Frontal cortex (tissue), 4 donors: ENCODE measurements around the gene SPATA25. TPM values are rescaled to one million over a fixed set of nuclear protein-coding genes. Genes with fewer than 3 reads are reported as not detected.

Experiments used
- DNase-seq, 2 donors: peaks; one replicate each; pipeline ENCODE4 v3.0.0; 2012; ENCODE audit warnings: low spot score in 2 of 2
- FAIRE-seq: peaks from 2 replicates; lab custom pipeline; 2012; peaks lifted over from hg19 to GRCh38; lab: Jason Lieb, UNC
- total RNA-seq: library from RNA; depleted of rRNA; stranded (reverse); fragments of >200 nt; gene quantifications from one replicate; pipeline ENCODE4 v1.2.3, GENCODE V29; 2014
- donor health status: control.
- donor health status: control.
- donor health status: control.

SPATA25 gene
- total RNA-seq, 1 donor from 2014 or later = 2.0 TPM

- DNase-seq (no peak), FAIRE-seq (no peak)
Observed at GRCh38 chr20:45845452-45845851, 42.0 kb downstream of the SPATA25 start.

GRCh38 chr20:45843506-45843905, 43.9 kb downstream of the SPATA25 start:
- FAIRE-seq (no peak), DNase-seq (no peak)

DNA sequence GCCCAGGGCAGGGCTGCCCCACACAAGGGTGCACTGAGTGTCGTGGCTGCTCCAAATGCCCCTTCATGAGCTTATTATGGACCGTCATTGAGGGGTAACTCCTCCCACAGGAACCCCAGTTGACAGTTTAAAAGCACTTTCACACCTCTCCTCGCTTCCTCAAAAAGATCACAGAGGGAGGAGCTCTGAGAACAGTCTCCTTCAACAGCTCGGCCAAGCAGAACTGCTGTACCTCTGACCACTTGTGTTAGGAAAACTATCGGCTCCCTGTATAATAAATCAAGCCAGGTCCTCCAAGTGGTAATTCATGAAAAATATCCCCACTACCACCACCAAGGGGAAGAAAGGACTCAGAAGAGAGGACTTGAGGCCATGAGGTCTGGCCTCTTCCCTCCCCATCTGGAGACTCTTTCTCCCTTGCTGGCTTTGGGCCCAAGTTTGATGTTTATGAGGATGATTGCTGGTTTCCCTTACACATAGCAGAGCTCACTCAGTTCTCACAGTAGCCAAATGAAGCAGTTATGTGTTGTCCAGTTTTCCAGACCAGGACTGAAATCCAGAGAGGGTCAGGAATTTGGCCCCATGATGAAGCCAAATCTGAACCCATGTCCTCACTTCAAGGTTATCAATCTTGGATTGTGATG, 45.1 kb downstream of the SPATA25 start:
- no peak for FAIRE-seq
- DNase-seq = no peak

- FAIRE-seq (no peak), DNase-seq (no peak)
Observed at GRCh38 chr20:45841407-45842129, 45.9 kb downstream of the SPATA25 start.

DNA sequence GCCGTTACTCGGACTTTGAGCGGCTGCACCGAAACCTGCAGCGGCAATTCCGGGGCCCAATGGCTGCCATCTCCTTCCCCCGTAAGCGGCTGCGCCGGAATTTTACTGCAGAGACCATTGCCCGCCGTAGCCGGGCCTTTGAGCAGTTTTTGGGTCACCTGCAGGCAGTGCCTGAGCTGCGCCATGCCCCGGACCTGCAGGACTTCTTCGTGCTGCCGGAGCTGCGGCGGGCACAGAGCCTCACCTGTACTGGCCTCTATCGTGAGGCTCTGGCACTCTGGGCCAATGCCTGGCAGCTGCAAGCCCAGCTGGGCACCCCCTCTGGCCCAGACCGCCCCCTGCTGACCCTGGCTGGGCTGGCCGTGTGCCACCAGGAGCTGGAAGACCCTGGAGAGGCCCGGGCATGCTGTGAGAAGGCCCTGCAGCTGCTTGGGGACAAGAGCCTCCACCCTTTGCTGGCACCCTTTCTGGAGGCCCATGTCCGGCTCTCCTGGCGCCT, 46.7 kb downstream of the SPATA25 start:
- no peak for FAIRE-seq
- no peak for DNase-seq

DNA sequence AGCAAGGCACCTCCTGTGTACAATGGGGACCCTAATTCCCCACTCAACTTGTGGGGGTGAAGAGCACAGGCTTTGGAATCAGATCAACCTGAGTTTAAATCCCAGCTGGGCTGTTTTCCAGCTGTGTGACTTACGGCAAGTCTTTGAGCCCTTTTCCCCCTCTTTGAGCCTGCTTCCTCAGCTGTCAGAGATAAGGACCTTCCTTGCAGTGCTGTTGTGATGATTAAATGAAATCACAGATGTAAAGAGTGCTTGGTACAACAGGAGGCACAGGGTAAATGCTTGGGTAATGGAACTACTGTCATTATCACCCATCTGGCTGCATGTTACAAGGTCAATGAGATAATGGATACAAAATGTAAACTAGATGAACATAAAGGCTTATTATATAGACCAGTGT, 50.6 kb downstream of the SPATA25 start:
- FAIRE-seq = no peak
- no peak for DNase-seq

Other genes starting within 250 kb of the SPATA25 start
- not detected for gene WFDC11, start 217.4 kb downstream of the SPATA25 start, total RNA-seq
- not detected for gene WFDC13, start 185.6 kb downstream of the SPATA25 start, total RNA-seq
- not detected for gene WFDC10B, start 182.6 kb downstream of the SPATA25 start, total RNA-seq
- not detected for gene SPINT4, start 165.3 kb downstream of the SPATA25 start, total RNA-seq
- not detected for gene WFDC3, start 95.7 kb downstream of the SPATA25 start, total RNA-seq
- 13.0 TPM for gene DNTTIP1, start 95.7 kb downstream of the SPATA25 start, total RNA-seq
- gene UBE2C, start 75.0 kb downstream of the SPATA25 start, total RNA-seq = 3.7 TPM
- gene TNNC2, start 60.3 kb downstream of the SPATA25 start, total RNA-seq = not detected
- gene SNX21, start 53.8 kb downstream of the SPATA25 start, total RNA-seq = 15.5 TPM
- gene ACOT8, start 30.2 kb downstream of the SPATA25 start, total RNA-seq = 32.6 TPM
- gene ZSWIM3, start 30.0 kb downstream of the SPATA25 start, total RNA-seq = 13.9 TPM
- 5.3 TPM for gene ZSWIM1, start 6.4 kb downstream of the SPATA25 start, total RNA-seq
- gene NEURL2, start 3.6 kb upstream of the SPATA25 start, total RNA-seq = 3.3 TPM
- 14.7 TPM for gene CTSA, start 3.7 kb upstream of the SPATA25 start, total RNA-seq
- 19.2 TPM for gene PLTP, start 24.5 kb upstream of the SPATA25 start, total RNA-seq
- 9.0 TPM for gene PCIF1, start 47.1 kb upstream of the SPATA25 start, total RNA-seq
- gene ZNF335, start 84.6 kb upstream of the SPATA25 start, total RNA-seq = 12.6 TPM
- under 0.01 TPM for gene MMP9, start 121.3 kb upstream of the SPATA25 start, total RNA-seq
- gene SLC12A5, start 141.6 kb upstream of the SPATA25 start, total RNA-seq = 18.8 TPM
- gene NCOA5, start 202.3 kb upstream of the SPATA25 start, total RNA-seq = 18.3 TPM
- gene CD40, start 230.7 kb upstream of the SPATA25 start, total RNA-seq = 0.41 TPM